ENCODE measurements around the gene CNNM3.
"Not testable (repeated sequence)": the region's sequence is repeated elsewhere in the genome, so short reads cannot be mapped to it uniquely, and the experiment has no call there.

CNNM3 gene

GRCh38 chr2:96839875-96840850 lies 24.1 kb downstream of the CNNM3 start:
- no peak for DNase-seq (ENCODE audit: low spot score)

DNA sequence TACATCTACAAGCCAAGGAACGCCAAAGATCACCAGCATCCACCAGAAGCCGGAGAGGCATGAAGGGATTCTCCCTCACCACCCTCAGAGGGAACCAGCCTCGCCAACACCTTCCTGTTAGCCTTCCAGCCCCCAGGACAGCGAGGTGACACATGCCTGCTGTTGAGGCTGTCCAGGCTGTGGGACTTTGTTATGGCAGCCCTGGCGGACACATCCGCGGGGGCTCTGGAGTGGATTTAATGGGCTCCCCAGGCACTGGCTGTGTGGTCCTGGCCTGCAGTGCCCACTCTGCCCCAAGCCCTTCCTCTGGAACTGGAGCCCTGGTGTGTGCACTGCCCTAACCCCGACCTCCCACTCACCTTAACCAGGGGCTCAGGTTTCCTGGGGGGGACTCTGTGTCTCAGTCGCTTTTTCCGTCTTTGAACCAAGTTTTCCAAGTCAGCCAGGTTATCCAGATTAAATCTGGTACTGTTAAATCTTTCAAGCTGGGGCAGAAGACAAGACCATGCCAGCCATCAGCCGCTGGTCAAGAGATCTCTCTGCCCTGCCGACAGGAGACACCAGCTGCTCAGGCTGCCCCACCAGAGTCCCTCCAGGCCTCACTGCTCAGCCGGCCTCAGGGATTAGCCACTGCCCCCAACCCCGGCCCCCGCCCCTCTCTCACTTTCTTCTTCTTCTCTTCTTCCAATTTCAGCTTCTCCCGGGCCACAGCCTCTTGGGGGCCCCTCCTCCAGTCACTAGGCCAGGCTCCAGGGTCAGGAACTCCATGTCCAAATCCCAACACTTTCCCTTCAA lies 25.8 kb downstream of the CNNM3 start:
- DNase-seq (ENCODE audit: low spot score) = no peak

DNA sequence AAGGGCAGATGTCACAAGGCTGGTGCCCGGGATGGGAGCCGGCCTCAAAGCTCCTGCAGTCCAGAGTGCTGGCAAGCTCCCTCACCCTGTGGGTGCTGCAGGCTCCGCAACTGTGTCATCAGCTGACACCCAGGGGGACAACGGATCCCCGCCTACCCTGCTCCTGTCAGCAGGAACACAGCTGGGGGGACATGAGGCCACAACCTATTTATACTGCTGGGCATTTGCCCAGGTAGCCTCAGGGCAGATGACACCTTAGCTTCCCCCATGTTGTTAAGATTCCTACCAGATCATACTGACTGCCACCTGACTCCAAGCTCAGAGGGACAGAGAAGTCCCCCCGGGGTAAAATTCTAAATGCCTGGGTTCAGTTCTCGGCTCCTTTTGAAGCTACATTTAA lies 26.5 kb downstream of the CNNM3 start:
- no peak for DNase-seq (ENCODE audit: low spot score)

DNA sequence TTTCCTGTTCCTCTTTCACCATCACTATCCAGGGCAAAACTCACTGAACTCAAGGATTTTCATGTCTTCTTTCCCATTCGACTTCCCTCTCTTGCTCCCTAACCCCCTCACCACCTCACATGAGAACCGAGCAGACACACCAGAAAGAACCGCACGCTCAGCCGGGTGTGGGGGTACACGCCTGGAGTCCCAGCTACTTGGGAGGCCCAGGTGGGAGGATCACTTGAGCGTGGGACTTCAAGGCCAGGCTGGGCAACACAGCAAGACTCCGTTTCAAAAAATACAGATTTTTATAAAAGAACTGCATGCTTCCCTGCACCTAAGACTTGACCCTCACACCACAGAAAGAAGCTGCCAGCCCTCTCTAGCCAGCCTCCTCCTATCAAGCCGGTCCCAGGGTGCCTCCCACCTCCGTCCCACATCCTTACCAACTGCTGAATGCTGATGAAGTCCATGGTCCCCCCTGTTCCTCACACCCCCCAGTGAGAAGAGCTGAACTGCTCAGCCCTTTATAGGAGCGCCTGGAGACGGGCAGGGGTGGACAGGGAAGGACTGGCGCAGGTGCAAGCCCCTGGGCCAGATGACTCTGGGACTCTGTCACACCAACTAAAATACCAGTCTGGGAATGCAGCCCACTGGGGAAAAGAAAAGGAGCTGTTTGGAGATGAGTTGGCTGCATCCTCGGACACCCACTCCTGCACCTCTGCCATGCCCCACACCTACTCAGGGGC lies 27.6 kb downstream of the CNNM3 start, which contains the start of gene ANKRD23:
ANKRD23 (minus strand) TSS at position 484 of the 731 bp plus-strand sequence; CDS start at position 455, 29 bp downstream.
- no peak for DNase-seq (ENCODE audit: low spot score)

GRCh38 chr2:96844405-96844808 lies 28.3 kb downstream of the CNNM3 start:
- DNase-seq (ENCODE audit: low spot score) = no peak

GRCh38 chr2:96846825-96847224 lies 30.8 kb downstream of the CNNM3 start:
- no peak for DNase-seq (ENCODE audit: low spot score)

GRCh38 chr2:96847586-96847985 lies 31.5 kb downstream of the CNNM3 start:
- no peak for DNase-seq (ENCODE audit: low spot score)

GRCh38 chr2:96848264-96848663 lies 32.2 kb downstream of the CNNM3 start:
- DNase-seq (ENCODE audit: low spot score) = no peak

GRCh38 chr2:96852667-96853066 lies 36.6 kb downstream of the CNNM3 start:
- no peak for DNase-seq (ENCODE audit: low spot score)

GRCh38 chr2:96853321-96853720 lies 37.3 kb downstream of the CNNM3 start:
- no peak for DNase-seq (ENCODE audit: low spot score)

DNA sequence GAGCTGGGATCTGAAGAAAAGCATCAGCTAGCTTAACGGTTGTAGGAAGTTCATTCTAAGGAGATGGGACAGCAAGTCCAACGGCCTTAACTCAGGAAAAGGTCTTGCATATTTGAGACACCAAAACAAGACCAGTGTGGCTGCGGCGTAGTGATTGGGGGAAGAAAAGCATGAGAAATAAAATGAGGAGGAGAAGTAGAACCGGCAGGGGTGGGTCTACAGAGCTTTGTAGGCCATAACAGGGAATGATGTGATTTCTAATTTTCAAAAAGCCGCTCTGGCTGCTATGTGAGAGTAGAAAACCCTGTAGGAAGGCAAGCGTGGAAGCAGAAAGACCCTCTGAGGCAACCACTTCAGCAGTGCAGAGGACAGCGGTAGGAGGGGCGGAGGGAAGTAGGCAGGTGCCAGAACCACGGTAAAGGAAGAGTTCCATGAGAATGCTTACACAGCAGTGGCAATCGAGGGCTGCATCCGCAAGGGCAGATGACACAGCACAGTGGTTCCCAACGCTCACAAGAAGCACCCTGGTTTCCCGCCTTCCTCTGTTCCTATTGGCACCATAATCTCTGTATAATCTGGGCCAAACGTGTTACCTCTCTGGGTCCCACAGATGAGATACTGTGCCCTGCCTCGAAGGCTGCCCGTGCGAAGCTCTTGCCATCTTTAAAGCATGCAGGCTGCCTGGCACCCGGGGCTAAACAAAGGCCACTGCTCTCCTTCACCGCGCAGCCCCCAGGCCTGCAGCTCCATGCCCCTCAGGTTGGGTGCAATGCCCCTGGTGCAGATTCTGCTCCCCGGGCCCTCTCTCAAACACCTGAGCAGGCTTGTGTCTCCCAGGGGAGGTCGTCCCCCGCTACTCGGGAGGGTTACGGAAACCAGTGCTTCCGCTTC lies 41.0 kb downstream of the CNNM3 start:
- DNase-seq (ENCODE audit: low spot score) = no peak

GRCh38 chr2:96857667-96858372 lies 41.8 kb downstream of the CNNM3 start, which contains the start of gene ANKRD39:
Gene ANKRD39 (minus strand): TSS chr2:96858016. CDS start chr2:96857987, 29 bp downstream.
- DNase-seq (ENCODE audit: low spot score) = peak; percentile 96

DNA sequence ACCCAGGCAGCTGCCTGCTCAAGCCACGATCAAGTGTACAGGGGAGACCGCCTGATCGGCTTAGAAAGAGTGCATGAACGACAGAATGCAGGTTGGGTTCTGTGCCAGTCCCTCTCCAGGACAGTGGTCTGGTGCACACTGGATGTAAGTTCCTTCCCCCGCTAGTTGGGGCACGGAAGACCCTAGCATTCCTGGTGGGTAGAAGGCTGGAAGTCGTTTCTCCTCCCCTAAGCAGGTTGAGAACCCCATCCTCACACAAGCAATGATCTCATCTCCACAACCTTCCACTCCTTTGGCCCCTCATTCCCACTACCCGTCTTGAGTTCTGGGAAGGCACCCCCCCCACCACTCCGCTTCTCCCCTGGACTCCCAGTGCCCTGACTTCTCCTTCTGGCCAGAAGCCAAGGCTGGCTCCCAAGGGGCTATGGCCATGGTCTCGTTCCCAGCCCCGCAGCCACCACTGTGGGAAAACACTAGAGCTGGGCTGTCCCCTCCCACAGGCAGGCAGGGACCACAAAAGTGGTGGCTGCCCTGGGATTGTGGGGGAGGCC lies 43.1 kb downstream of the CNNM3 start:
- DNase-seq (ENCODE audit: low spot score) = no peak

- DNase-seq (ENCODE audit: low spot score) = no peak
These were observed 43.6 kb downstream of the CNNM3 start for GRCh38 chr2:96859681-96860064.

GRCh38 chr2:96860065-96861029 lies 44.3 kb downstream of the CNNM3 start:
- no peak for DNase-seq (ENCODE audit: low spot score)

DNA sequence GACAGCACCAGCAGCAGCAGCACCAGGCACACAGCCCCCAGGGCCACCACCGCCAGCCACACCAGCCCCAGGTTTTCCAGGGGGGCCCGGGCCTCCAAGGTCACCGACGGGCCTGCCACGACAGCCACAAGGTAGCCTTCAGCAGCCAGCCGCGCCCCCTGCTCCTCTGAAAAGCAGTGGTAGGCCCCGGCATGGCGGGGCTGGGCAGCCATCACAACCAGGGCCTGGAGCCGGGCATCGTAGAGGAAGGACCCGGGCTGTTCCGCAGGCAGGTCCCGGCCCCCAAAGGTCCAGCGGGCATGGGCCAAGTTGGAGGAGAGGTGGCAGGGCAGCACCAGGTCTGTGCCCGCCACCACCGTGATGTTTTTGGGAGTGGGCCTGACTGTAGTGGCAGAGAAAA lies 45.0 kb downstream of the CNNM3 start:
- no peak for DNase-seq (ENCODE audit: low spot score)

DNA sequence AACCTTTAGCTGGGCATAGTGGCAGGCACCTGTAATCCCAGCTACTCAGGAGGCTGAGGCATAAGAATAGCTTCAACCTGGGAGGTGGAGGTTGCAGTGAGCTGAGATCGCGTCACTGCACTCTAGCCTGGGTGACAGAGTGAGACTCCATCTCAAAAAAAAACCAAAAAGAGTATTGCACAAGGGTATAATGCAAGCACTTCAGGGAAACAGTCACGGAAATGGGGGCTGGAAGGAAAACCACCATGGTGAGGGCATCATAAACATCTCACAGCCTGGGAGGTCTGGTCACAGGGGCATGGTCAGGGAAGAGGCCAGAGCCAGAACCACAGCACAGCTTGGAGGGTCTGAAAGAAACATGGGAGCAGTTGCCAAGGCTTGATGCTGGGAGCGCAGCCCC lies 47.0 kb downstream of the CNNM3 start:
- DNase-seq (ENCODE audit: low spot score) = not testable (repeated sequence)

DNA sequence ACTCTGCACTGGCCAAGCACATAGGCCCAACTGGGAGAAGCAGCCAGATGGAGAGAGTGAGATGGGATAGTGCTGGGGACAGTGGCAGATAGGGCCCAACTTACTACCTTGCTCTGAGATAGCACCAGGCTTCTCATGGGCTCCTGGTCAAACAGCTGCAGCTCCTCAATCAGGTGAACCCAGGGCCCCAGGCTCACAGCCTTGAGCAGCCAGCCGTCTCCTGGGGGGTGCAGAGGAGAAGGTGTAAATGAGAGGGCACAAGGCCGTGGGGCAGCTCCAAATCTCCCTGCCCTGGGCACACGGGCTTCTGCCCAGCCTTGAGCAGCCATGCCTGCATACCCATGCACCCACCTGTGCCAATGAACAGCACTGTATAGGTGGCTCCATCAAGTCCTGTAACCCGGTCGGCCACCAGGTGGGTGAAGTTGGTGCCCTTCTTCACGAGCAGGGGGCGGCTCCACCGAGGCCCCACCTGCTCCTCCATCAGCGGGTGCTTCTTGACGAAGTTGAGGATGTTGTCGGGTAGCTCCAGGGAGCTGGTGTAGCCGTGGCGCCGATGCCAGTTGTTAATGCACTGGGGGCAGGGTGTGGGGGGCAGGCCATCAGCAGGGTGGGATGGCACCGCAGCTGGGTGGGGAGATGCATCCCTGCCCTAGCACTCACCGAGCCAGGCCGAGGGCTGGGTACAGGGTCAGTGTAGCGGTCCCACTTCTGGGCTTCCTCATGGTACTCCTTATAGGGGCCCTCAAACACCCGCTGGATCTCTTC lies 47.7 kb downstream of the CNNM3 start:
- DNase-seq (ENCODE audit: low spot score) = no peak

Data from HuH-7.5 (cell line).